Large intestine (tissue), 3 donors: ENCODE results near the gene RFX4. TPM values are rescaled to one million over a fixed set of nuclear protein-coding genes. Genes with fewer than 3 reads are reported as not detected.
A peak's percentile ranks its signal among the peaks of the same experiment; 100 is the strongest.

Experiments used
- DNase-seq, 2 donors: peaks; one replicate each; pipeline versions ENCODE4 v3.0.0 to v3.0.0-alpha.2; 2013
- H3K27ac ChIP-seq: one replicate; pipeline ENCODE4 v1.5.1; 2013; ENCODE audit warnings: low read length
- H3K27me3 ChIP-seq: 2 replicates; pipeline ENCODE4 v1.6.1; 2013; ENCODE audit warnings: low read length; ENCODE audit not compliant: control insufficient read depth, insufficient read depth
- H3K36me3 ChIP-seq: 2 replicates; pipeline ENCODE4 v1.6.1; 2013; ENCODE audit warnings: low read length; ENCODE audit not compliant: control insufficient read depth, insufficient read depth
- H3K4me1 ChIP-seq: one replicate; pipeline ENCODE4 v1.6.1; 2013; ENCODE audit warnings: low read length; ENCODE audit not compliant: control insufficient read depth, insufficient read depth
- H3K4me3 ChIP-seq: one replicate; pipeline ENCODE4 v1.5.1; 2013; ENCODE audit warnings: low read length
- H3K9me3 ChIP-seq: one replicate; pipeline ENCODE4 v1.6.1; 2013; ENCODE audit warnings: mild to moderate bottlenecking, low read depth, low read length, moderate library complexity; ENCODE audit not compliant: control insufficient read depth
- WGBS: methylation state at CpG from one replicate; pipeline ENCODE4 v1.1.5; 2013; ENCODE audit warnings: low lambda C conversion rate; ENCODE audit not compliant: insufficient coverage; 5-methylcytosine and 5-hydroxymethylcytosine counted together
- polyA plus RNA-seq: library from polyadenylated mRNA; unstranded; fragments of 120-200 nt; gene quantifications from one replicate; pipeline ENCODE4 v1.2.1, GENCODE V29; 2013

RFX4 gene
- polyA plus RNA-seq, 1 donor, result 0.13 TPM

DNA sequence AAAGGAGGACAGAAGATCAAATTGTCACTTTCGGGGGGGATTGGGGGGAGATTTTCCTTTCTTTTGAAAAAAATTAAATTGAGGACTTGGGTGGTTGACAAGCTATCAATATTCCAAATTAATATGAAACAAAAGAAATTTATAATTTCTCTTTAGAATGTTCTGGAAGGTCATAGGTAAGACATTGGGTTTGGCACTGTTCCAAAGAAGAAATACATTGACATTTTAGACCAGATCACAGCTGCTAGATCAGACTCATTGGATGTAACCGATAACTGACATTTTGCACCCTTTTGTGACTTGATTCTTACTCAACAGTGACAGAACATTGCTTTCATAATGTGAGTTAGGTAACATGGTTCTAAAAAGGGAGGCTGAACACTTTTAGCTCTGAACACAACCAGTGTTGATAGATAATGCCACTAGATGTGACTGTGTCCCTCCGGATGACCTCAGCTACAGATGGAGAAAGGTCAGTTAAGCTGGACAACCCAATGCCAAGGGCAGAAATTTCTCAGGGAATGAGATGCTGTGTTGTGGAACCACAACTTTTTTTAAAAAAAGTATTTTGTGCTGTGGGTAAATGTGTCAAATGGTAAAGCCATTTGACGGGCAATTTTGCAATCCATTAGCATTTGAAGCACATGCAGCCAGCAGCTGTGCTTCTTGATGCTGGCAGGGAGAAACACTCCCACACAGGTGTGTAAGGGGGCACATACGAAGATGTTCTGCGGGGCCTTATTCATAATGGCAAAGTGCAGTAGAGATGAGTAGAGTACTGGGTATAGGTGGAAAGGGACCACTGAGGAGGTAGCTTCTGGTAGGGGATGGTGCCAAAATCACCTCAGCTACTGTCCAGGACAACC lies 62.9 kb downstream of the RFX4 start:
- Histone ChIP-seq H3K4me1 (peaks cover 13% of the 10 kb centered on the region), H3K27me3 (peaks cover 17% of the 10 kb centered on the region), H3K27ac (no peak overlapping the region), H3K36me3 (no peaks in the 10 kb centered on the region), H3K4me3 (no peak overlapping the region), H3K9me3 (no peaks in the 10 kb centered on the region)
- no peak for DNase-seq
- 100% methylated on average over 1 of the region's 6 CpGs for WGBS

DNA sequence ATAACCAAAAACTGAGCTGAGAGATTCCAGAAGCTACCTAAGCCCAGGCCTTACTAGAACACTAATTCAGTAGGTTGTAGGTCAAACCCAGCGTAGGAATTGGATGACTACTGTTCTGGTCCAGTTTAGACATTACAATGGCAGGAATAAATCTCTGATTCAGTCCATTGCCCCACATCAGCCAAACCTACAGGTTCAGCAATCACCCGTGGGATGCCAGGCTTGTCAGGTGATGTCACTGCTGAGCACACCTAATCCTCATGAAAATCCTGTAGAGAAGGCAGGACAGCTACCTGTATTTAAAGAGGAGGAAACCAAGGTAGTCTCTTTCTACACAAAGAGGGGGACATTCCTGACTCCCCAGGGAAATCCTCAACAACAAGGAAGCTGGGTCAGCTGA lies 63.7 kb downstream of the RFX4 start:
- Histone ChIP-seq H3K4me3 (no peak overlapping the region), H3K36me3 (no peaks in the 10 kb centered on the region), H3K27me3 (peaks cover 20% of the 10 kb centered on the region), H3K27ac (no peak overlapping the region), H3K9me3 (no peaks in the 10 kb centered on the region), H3K4me1 (peaks cover 13% of the 10 kb centered on the region)
- DNase-seq, result no peak
- no CpG with 5 or more reads among the region's 2 CpGs for WGBS

DNA sequence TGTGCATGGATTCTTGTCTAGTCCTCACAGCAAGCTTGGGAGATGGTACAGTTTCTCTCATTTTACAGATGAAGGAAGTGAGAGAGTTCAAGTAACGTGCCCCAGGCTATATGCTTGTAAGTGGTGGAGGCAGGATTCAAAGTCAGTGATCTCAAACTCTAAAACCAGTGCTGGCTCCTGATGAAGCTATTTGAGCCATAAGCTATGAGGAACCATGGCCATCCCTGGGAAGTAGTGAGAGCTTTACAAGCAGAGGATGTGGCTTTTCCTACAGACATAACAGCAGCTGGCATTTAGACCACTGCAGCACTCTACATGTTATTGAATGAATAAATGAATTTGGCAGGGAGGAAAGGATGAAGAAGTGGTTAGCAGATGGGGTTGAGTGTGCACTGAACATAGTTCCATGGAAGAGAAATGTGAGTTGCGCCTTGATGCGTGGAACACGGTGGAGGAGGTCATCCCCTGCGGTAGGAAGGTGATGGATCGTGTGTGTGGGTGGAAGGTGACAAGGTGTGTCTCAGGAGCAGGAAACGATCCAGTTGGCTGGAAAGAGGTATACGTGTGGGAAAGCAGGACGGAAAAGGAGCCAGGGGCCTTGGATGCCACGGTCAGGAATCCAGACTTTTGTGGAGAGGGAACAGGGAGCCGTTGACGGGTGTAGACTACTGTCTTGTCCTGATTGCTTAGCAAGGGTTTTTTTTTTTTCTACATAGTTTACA lies 65.2 kb downstream of the RFX4 start:
- peak in 1 of 2 donors; percentile 22 for DNase-seq
- Histone ChIP-seq H3K4me1 (peaks cover 13% of the 10 kb centered on the region), H3K9me3 (no peaks in the 10 kb centered on the region), H3K27me3 (peaks cover 17% of the 10 kb centered on the region), H3K36me3 (no peaks in the 10 kb centered on the region), H3K27ac (no peak overlapping the region), H3K4me3 (no peak overlapping the region)
- WGBS, result 93% methylated on average over 3 of the region's 12 CpGs

DNA sequence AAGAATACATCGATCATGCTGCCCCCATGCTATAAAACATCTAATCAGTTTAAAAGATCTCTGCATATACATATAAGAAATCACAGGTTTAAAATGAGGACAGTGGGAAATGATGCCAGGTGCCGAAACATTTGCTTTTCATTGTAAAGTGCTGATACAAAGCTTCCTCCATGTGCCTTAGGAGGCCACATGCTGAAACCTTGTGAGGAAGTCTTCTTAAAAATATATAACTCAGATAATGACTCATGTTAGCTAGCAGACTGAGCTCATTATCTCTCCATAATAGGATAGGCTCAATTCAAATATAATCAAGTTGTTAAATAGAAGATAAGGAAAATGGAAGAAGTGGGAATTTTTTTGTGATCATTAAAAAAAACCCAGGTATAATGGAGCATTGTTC lies 65.9 kb downstream of the RFX4 start:
- no peaks in the 10 kb centered on the region for H3K9me3 ChIP-seq
- H3K36me3 ChIP-seq, result no peaks in the 10 kb centered on the region
- DNase-seq, result peak; percentile 37 to 70
- peaks cover 13% of the 10 kb centered on the region for H3K4me1 ChIP-seq
- peaks cover 18% of the 10 kb centered on the region for H3K27me3 ChIP-seq
- H3K27ac ChIP-seq, result no peak overlapping the region
- H3K4me3 ChIP-seq, result no peak overlapping the region
- no CpG with 5 or more reads among the region's 2 CpGs for WGBS

DNA sequence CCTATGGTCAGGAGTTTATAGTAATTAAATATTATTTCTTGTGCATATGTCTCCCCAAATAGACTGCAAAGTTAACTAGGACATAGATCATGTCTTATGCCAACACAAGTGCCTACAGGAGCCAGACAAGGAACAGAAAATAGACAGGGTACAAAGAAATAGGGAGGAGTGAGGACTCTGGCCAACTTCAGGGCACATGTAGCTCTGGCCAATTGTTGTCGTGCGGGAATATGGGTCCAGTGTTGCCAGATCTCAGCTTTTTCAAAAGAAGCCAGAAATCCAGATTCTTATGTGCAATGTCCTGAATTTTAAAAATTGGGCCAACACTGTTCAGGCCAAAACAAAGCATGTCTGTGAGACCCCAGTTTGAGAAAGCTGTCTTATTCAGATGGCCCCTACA lies 68.7 kb downstream of the RFX4 start:
- no peak for DNase-seq
- WGBS, result no CpG with 5 or more reads among the region's 2 CpGs

DNA sequence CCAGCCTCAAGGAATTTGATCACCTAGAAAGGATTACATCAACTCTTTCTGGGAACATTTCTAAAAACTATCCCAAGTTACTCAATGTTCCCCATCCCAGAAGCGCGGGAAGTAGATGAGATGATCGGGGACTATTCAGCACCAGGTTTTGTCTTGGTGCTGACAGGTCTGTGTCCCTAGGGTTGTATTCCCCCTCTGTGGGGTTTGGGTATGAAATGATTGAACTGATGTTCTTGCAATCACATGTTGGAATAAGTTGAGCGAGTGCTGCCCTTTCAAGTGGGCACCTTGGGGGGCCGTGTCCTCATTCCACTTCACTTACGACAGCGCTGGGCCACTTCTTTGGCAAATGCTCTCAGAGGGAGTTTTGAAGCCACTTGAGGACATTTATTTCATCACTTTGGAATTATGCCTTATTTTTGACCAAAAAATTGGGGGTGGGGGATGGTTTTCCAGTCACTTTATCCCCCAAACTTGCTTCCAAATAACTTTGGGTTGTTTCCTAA lies 69.8 kb downstream of the RFX4 start:
- WGBS, result no CpG with 5 or more reads among the region's 7 CpGs
- Histone ChIP-seq H3K27me3 (peaks cover 32% of the 10 kb centered on the region), H3K36me3 (no peaks in the 10 kb centered on the region), H3K4me3 (no peak overlapping the region), H3K27ac (no peak overlapping the region), H3K9me3 (no peaks in the 10 kb centered on the region), H3K4me1 (peaks cover 13% of the 10 kb centered on the region)
- no peak for DNase-seq

More for the DNA sequence above, 68.7 kb downstream of the RFX4 start:
- peaks cover 24% of the 10 kb centered on the region for H3K27me3 ChIP-seq
- H3K27ac ChIP-seq, result no peak overlapping the region
- H3K9me3 ChIP-seq, result no peaks in the 10 kb centered on the region
- H3K4me1 ChIP-seq, result peaks cover 13% of the 10 kb centered on the region
- H3K4me3 ChIP-seq, result no peak overlapping the region
- H3K36me3 ChIP-seq, result no peaks in the 10 kb centered on the region

DNA sequence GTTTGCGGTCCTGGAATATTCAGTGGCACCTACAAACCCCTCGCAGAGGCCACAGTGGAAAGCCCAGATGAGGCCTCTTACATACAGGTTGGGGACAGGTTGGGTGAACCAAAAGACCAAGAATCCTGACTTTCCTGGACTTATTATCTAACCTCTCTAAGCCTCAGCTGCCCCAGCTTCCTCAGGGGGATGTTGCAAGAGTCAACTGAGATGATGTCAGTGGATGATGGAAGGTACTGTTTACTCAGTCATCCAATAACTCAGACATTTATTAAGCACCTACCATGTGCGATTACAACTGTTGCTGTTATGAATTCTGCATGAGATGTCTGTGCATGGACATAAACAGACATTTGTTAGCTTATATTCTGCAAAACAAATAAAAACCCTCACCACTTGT lies 72.8 kb downstream of the RFX4 start:
- no peaks in the 10 kb centered on the region for H3K9me3 ChIP-seq
- no peaks in the 10 kb centered on the region for H3K36me3 ChIP-seq
- no peak for DNase-seq
- 80% methylated on average over 1 of the region's 3 CpGs for WGBS
- peaks cover 39% of the 10 kb centered on the region for H3K27me3 ChIP-seq
- no peaks in the 10 kb centered on the region for H3K4me1 ChIP-seq
- no peak overlapping the region for H3K27ac ChIP-seq
- no peak overlapping the region for H3K4me3 ChIP-seq

DNA sequence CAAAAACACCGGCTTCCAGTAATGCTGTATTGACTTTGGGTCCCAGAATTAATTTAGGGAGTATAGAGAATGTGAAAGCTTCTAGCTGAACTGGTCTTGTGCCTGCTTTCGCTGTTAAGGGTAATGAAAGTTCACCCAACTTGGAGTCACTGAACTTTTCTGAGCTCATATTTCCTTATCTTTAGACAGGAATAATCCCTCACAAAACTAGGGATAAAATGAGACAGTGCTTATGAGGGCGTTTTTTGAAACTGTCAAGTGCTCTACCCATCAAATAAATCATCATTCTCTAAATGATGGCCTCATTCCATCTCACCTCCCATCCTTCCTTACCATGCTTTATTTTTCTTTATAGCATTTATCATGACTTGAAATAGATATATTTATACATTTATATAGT lies 74.7 kb downstream of the RFX4 start:
- DNase-seq, result no peak
- WGBS, result 57% methylated on average over 1 of the region's 3 CpGs

DNA sequence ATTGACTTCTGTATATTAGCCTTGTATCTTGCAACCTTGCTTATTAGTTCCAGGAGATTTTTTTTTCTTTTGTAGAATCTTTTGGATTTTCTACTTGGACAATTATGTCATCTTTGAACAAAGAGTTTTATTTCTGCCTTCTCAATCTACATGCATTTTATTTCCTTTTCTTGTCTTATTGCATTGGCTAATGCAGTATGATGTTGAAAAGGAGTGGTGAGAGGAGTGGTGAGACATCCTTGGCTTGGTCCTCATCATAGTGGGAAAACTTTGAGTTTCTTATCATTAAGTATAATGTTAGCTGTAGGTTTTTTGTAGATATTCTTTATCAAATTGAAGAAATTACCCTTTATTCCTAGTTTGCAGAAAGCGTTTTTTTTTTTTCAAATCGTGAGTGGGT lies 80.6 kb downstream of the RFX4 start:
- H3K4me1 ChIP-seq, result no peaks in the 10 kb centered on the region
- peaks cover 3% of the 10 kb centered on the region for H3K9me3 ChIP-seq
- no peak overlapping the region for H3K27ac ChIP-seq
- no peak overlapping the region for H3K4me3 ChIP-seq
- DNase-seq, result no peak
- 93% methylated on average over 2 of the region's 2 CpGs for WGBS
- peaks cover 9% of the 10 kb centered on the region for H3K27me3 ChIP-seq
- H3K36me3 ChIP-seq, result no peaks in the 10 kb centered on the region

More for the DNA sequence above, 74.7 kb downstream of the RFX4 start:
- peaks cover 33% of the 10 kb centered on the region for H3K27me3 ChIP-seq
- no peak overlapping the region for H3K4me3 ChIP-seq
- no peak overlapping the region for H3K27ac ChIP-seq
- H3K36me3 ChIP-seq, result no peaks in the 10 kb centered on the region
- no peaks in the 10 kb centered on the region for H3K9me3 ChIP-seq
- no peaks in the 10 kb centered on the region for H3K4me1 ChIP-seq

DNA sequence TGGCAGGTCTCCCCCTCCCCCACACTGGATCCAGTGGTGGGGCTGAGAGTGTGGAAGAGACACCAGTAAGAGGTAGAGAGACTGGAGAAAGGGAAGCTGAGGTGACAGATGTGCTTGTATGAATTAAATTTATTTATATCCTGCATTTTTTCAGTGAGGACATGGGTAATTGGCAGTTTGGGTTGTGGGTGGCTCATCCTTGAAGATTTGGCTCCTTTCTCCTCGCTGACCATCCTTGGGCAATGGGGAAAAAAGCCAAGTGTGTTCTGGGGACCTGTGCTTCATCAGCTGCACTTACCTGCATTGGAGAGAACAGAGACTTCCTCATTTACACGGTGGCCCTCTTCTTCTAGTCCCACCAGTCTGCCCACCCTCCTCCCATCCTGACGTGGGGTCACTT lies 86.4 kb downstream of the RFX4 start:
- Histone ChIP-seq H3K27me3 (peaks cover 25% of the 10 kb centered on the region), H3K27ac (no peak overlapping the region), H3K4me3 (no peak overlapping the region), H3K9me3 (no peaks in the 10 kb centered on the region), H3K36me3 (no peaks in the 10 kb centered on the region), H3K4me1 (no peaks in the 10 kb centered on the region)
- WGBS, result no CpG with 5 or more reads among the region's 3 CpGs
- no peak for DNase-seq
